Measurements from ENCODE around the gene ZNF595. TPM values are rescaled to one million over a fixed set of nuclear protein-coding genes. Genes with fewer than 3 reads are reported as not detected.

ZNF595 gene
- total RNA-seq, 1 donor from 2014 or later: 5.2 TPM

Other genes starting within 250 kb of the ZNF595 start
- 8.6 and 8.8 TPM in 2 replicates for gene ZNF718, start 71.2 kb downstream of the ZNF595 start, total RNA-seq

Measured in activated T-helper 2 cell treated with anti-CD3 and anti-CD28 coated beads, Interferon-gamma antibody, Interleukin-2, Interleukin-4, amounts not matched to agents 10 μg/mL and 5 μg/mL and 100 μg/mL, durations not matched to agents 14 hours and 24 hours and 36 hours (primary cell).